ENCODE data around the gene TMEM239.

The TMEM239 gene

DNA sequence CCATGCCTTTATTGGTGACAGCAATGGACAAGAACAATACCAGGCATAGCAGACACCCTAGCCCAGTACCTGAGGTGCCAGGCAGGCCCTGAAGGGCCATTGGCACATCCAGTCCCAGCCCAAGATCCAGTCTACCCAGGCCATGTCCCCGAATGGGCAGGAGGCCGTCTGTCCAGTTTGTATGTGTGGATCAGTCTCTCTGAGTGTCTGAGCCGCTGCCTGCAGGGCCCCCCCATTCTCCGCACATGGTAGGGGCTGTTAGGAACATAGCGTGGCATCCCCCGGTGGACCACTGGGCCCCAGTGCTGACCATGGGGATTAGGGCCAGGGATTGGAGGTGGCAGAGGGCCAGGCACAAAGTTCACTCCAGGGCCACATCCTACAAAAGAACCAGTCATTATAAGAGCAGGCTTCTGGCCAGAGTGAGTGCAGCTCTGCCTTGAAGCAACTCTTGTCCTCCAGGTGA lies 19.2 kb downstream of the TMEM239 start:
- Histone ChIP-seq H3K4me3 (no peak overlapping the region), H3K9me3 (ENCODE audit: low read depth, low read length) (no peaks in the 10 kb centered on the region), H3K36me3 (ENCODE audit: insufficient read depth, low read length) (peaks cover 7% of the 10 kb centered on the region; the same call in 1 of the 2 replicates), H3K9ac (ENCODE audit: insufficient read length) (no peak overlapping the region), H3K27ac (no peak overlapping the region)
- no peak for DNase-seq (ENCODE audit: low read depth, low spot score)
- TF ChIP-seq EZH2 (IDR thresholded peaks at IDR 0.05) (no peak), FOXP2 (optimal IDR thresholded peaks at IDR 0.05; ENCODE audit: control extremely low read depth, extremely low read length, insufficient read depth) (no peak), POLR2AphosphoS5 (IDR thresholded peaks at IDR 0.05; ENCODE audit: borderline replicate concordance, low read depth, low read length) (no peak)

DNA sequence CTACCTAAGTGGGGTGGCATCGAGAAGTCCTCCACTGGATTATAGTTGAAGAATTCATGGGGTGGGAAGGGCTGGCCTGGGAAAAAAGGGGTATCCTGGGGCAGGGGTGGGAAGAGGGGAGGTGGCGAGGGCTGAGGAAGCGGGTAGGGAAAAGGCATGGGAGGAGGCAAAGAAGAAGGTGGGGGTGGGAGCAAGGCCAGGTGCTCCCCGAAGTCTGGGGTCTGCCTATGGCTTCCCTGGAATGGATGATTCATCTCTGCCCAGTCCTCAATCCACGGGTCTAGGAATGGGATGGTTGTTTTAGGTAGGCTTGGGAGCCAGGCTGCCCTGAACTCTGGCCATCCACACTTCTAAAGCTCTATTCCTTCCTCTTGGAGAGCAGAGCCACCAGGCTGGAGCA lies 19.9 kb downstream of the TMEM239 start:
- Histone ChIP-seq H3K36me3 (ENCODE audit: insufficient read depth, low read length) (peaks cover 7% of the 10 kb centered on the region; the same call in 1 of the 2 replicates), H3K9ac (ENCODE audit: insufficient read length) (no peak overlapping the region), H3K27ac (no peak overlapping the region), H3K4me3 (no peak overlapping the region), H3K9me3 (ENCODE audit: low read depth, low read length) (no peaks in the 10 kb centered on the region)
- no peak for TF ChIP-seq POLR2AphosphoS5 (IDR thresholded peaks at IDR 0.05; ENCODE audit: borderline replicate concordance, low read depth, low read length)
- no peak for TF ChIP-seq FOXP2 (optimal IDR thresholded peaks at IDR 0.05; ENCODE audit: control extremely low read depth, extremely low read length, insufficient read depth)
- no peak for TF ChIP-seq EZH2 (IDR thresholded peaks at IDR 0.05)
- DNase-seq (ENCODE audit: low read depth, low spot score), result no peak

- no peaks in the 10 kb centered on the region for H3K9me3 ChIP-seq (ENCODE audit: low read depth, low read length)
- no peak overlapping the region for H3K27ac ChIP-seq
- peaks cover 7% of the 10 kb centered on the region; the same call in 1 of the 2 replicates for H3K36me3 ChIP-seq (ENCODE audit: insufficient read depth, low read length)
- H3K4me3 ChIP-seq, result no peak overlapping the region
- no peak overlapping the region for H3K9ac ChIP-seq (ENCODE audit: insufficient read length)
- TF ChIP-seq POLR2AphosphoS5 (IDR thresholded peaks at IDR 0.05; ENCODE audit: borderline replicate concordance, low read depth, low read length) (no peak), FOXP2 (optimal IDR thresholded peaks at IDR 0.05; ENCODE audit: control extremely low read depth, extremely low read length, insufficient read depth) (no peak), EZH2 (IDR thresholded peaks at IDR 0.05) (no peak)
- DNase-seq (ENCODE audit: low read depth, low spot score), result no peak
These were observed 21.2 kb downstream of the TMEM239 start for GRCh38 chr20:2837221-2837960.

- H3K9me3 ChIP-seq (ENCODE audit: low read depth, low read length), result no peaks in the 10 kb centered on the region
- peaks cover 7% of the 10 kb centered on the region; the same call in 1 of the 2 replicates for H3K36me3 ChIP-seq (ENCODE audit: insufficient read depth, low read length)
- H3K27ac ChIP-seq, result no peak overlapping the region
- no peak overlapping the region for H3K9ac ChIP-seq (ENCODE audit: insufficient read length)
- DNase-seq (ENCODE audit: low read depth, low spot score), result no peak
- no peak overlapping the region for H3K4me3 ChIP-seq
- no peak for TF ChIP-seq EZH2 (IDR thresholded peaks at IDR 0.05)
These were observed 22.1 kb downstream of the TMEM239 start for GRCh38 chr20:2838170-2838797.

GRCh38 chr20:2838847-2839671 lies 22.9 kb downstream of the TMEM239 start:
- H3K9ac ChIP-seq (ENCODE audit: insufficient read length), result no peak overlapping the region
- peak overlapping the region; percentile 95 for H3K4me3 ChIP-seq
- peaks cover 7% of the 10 kb centered on the region; the same call in 1 of the 2 replicates for H3K36me3 ChIP-seq (ENCODE audit: insufficient read depth, low read length)
- no peak for DNase-seq (ENCODE audit: low read depth, low spot score)
- TF ChIP-seq FOXP2 (optimal IDR thresholded peaks at IDR 0.05; ENCODE audit: control extremely low read depth, extremely low read length, insufficient read depth) (no peak), POLR2AphosphoS5 (IDR thresholded peaks at IDR 0.05; ENCODE audit: borderline replicate concordance, low read depth, low read length) (no peak), EZH2 (IDR thresholded peaks at IDR 0.05) (no peak)
- H3K9me3 ChIP-seq (ENCODE audit: low read depth, low read length), result no peaks in the 10 kb centered on the region
- no peak overlapping the region for H3K27ac ChIP-seq

DNA sequence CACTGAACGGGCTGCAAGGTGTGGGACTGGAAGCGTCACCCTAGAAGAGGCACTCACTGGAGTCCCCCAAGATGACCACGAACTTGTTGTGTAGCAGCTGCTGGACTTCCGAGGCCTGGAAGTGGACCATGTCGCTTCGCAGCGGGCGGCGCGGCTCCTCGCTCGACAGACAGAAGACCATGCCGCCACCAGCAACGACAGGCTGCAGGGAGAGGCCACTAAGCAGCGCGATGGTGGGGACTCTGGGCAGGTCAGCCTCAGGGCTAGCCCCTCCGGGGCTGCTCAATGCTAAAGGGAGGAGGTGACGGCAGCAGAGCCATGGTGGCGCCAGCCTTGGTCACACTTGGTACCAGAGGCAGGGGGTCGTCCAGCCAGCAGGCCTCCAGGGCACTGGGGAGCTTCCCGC lies 23.6 kb downstream of the TMEM239 start:
- H3K4me3 ChIP-seq, result peak overlapping the region; percentile 95
- peaks cover 7% of the 10 kb centered on the region; the same call in 1 of the 2 replicates for H3K36me3 ChIP-seq (ENCODE audit: insufficient read depth, low read length)
- TF ChIP-seq FOXP2 (optimal IDR thresholded peaks at IDR 0.05; ENCODE audit: control extremely low read depth, extremely low read length, insufficient read depth) (no peak), EZH2 (IDR thresholded peaks at IDR 0.05) (no peak), POLR2AphosphoS5 (IDR thresholded peaks at IDR 0.05; ENCODE audit: borderline replicate concordance, low read depth, low read length) (no peak)
- no peaks in the 10 kb centered on the region for H3K9me3 ChIP-seq (ENCODE audit: low read depth, low read length)
- H3K9ac ChIP-seq (ENCODE audit: insufficient read length), result peak overlapping the region; percentile 94
- DNase-seq (ENCODE audit: low read depth, low spot score), result no peak
- peak overlapping the region; percentile 80; the same call in 1 of the 2 replicates for H3K27ac ChIP-seq

- peak; percentile 87 for TF ChIP-seq POLR2AphosphoS5 (IDR thresholded peaks at IDR 0.05; ENCODE audit: borderline replicate concordance, low read depth, low read length)
- TF ChIP-seq FOXP2 (optimal IDR thresholded peaks at IDR 0.05; ENCODE audit: control extremely low read depth, extremely low read length, insufficient read depth), result no peak
- no peaks in the 10 kb centered on the region for H3K9me3 ChIP-seq (ENCODE audit: low read depth, low read length)
- H3K9ac ChIP-seq (ENCODE audit: insufficient read length), result peak within 1 kb of the TSS; percentile 94
- H3K4me3 ChIP-seq, result peak within 1 kb of the TSS; percentile 95
- DNase-seq (ENCODE audit: low read depth, low spot score), result no peak
- peaks cover 7% of the 10 kb centered on the region; the same call in 1 of the 2 replicates for H3K36me3 ChIP-seq (ENCODE audit: insufficient read depth, low read length)
- peak within 1 kb of the TSS; percentile 80 for H3K27ac ChIP-seq
These were observed 24.2 kb downstream of the TMEM239 start, which contains the start of the genes PCED1A and VPS16 for GRCh38 chr20:2840138-2840966. PCED1A (minus strand) TSS chr20:2840655; CDS start chr20:2839912, 743 bp downstream. VPS16 (plus strand) TSS chr20:2840745; CDS start chr20:2840775, 30 bp downstream.
